ACC112 (cell line): ENCODE data around the gene DOLK.
A peak's percentile ranks its signal among the peaks of the same experiment; 100 is the strongest.

Experiments used
- H2AFZ ChIP-seq: fragments of 200-600 bp; sonication (generic); one replicate; pipeline ENCODE4 v1.6.0; 2017; ENCODE audit warnings: antibody characterized with exemption, low read length; ENCODE audit not compliant: unreplicated experiment
- H3K27ac ChIP-seq: fragments of 200-600 bp; sonication (generic); 2 replicates; pipeline ENCODE4 v1.5.1; 2014; ENCODE audit warnings: low read depth, mild to moderate bottlenecking, antibody characterized with exemption, low read length, moderate library complexity
- H3K27me3 ChIP-seq: fragments of 200-600 bp; sonication (generic); 2 replicates; pipeline ENCODE4 v1.6.1; 2014; ENCODE audit warnings: mild to moderate bottlenecking, antibody characterized with exemption, low read length, moderate library complexity, mixed read lengths; ENCODE audit not compliant: insufficient read depth
- H3K36me3 ChIP-seq: fragments of 200-600 bp; sonication (generic); 2 replicates; pipeline ENCODE4 v1.6.1; 2016; ENCODE audit warnings: mild to moderate bottlenecking, antibody characterized with exemption, low read length, moderate library complexity, mixed read lengths; ENCODE audit not compliant: insufficient read depth
- H3K4me1 ChIP-seq: fragments of 200-600 bp; sonication (generic); one replicate; pipeline ENCODE4 v1.6.1; 2016; ENCODE audit warnings: low read length, mixed read lengths; ENCODE audit not compliant: insufficient read depth, unreplicated experiment, control insufficient read depth
- H3K4me3 ChIP-seq: fragments of 200-600 bp; sonication (generic); 2 replicates; pipeline ENCODE4 v1.5.1; 2014; ENCODE audit warnings: mild to moderate bottlenecking, low read depth, low read length
- H3K79me2 ChIP-seq: fragments of 200-600 bp; sonication (generic); one replicate; pipeline ENCODE4 v1.6.0; 2016; ENCODE audit warnings: low read length; ENCODE audit not compliant: control insufficient read depth, unreplicated experiment, insufficient read depth

DOLK gene

GRCh38 chr9:128916745-128917144 lies 30.7 kb downstream of the DOLK start:
- H3K4me1 ChIP-seq = peaks cover 68% of the 10 kb centered on the region

DNA sequence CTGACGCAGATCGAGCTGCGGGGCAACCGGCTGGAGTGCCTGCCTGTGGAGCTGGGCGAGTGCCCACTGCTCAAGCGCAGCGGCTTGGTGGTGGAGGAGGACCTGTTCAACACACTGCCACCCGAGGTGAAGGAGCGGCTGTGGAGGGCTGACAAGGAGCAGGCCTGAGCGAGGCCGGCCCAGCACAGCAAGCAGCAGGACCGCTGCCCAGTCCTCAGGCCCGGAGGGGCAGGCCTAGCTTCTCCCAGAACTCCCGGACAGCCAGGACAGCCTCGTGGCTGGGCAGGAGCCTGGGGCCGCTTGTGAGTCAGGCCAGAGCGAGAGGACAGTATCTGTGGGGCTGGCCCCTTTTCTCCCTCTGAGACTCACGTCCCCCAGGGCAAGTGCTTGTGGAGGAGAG lies 31.2 kb downstream of the DOLK start:
- H3K27ac ChIP-seq = peak overlapping the region; percentile 56
- peaks cover 28% of the 10 kb centered on the region for H3K79me2 ChIP-seq
- H3K36me3 ChIP-seq = peaks cover 9% of the 10 kb centered on the region; the same call in 1 of the 2 replicates
- no peak overlapping the region for H3K4me3 ChIP-seq
- peaks cover 71% of the 10 kb centered on the region for H3K4me1 ChIP-seq
- H2AFZ ChIP-seq = no peak overlapping the region
- no peaks in the 10 kb centered on the region for H3K27me3 ChIP-seq

More at GRCh38 chr9:128916745-128917144, 30.7 kb downstream of the DOLK start:
- H3K27me3 ChIP-seq = no peaks in the 10 kb centered on the region
- H3K36me3 ChIP-seq = peaks cover 9% of the 10 kb centered on the region; the same call in 1 of the 2 replicates
- no peak overlapping the region for H2AFZ ChIP-seq
- peak overlapping the region; percentile 56 for H3K27ac ChIP-seq
- H3K4me3 ChIP-seq = no peak overlapping the region
- peaks cover 28% of the 10 kb centered on the region for H3K79me2 ChIP-seq

DNA sequence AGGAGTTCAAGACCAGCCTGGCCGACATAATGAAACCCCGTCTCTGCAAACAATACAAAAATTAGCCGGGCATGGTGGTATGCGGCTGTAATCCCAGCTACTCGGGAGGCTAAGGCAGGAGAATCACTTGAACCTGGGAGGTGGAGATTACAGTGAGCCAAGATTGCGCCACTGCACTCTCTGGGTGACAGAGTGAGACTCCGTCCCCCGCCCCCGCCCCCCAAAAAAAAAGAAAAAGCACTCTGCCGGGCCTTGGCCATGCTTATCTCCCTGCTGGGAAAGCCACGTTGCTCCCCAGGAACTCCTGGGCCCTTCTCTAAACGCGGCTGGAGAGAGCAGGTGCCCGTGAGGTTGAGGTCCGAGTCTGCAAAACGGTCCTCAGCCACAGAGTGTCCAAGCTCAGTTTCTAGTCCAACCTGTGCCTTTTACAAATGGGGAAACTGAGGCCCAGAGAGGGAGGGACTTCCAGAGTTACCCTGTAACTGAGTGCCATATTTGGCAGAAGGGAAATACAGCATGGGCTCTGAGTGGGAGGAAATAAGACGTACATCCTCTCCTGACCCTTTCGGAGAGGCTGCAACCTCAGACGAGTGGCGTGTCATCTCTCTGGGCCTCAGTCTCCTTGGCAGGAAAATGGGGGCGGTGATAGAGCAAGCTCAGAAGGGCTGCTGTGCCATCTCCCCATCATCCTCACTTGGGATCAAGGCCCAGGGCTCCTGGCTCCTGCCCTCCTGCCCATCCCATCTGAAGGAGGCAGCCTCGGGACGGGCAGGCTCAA lies 33.2 kb downstream of the DOLK start:
- Histone ChIP-seq H3K4me3 (no peak overlapping the region), H3K36me3 (peaks cover 17% of the 10 kb centered on the region; the same call in 1 of the 2 replicates), H3K27ac (no peak overlapping the region), H3K4me1 (peaks cover 65% of the 10 kb centered on the region), H2AFZ (no peak overlapping the region), H3K79me2 (peaks cover 28% of the 10 kb centered on the region), H3K27me3 (no peaks in the 10 kb centered on the region)

DNA sequence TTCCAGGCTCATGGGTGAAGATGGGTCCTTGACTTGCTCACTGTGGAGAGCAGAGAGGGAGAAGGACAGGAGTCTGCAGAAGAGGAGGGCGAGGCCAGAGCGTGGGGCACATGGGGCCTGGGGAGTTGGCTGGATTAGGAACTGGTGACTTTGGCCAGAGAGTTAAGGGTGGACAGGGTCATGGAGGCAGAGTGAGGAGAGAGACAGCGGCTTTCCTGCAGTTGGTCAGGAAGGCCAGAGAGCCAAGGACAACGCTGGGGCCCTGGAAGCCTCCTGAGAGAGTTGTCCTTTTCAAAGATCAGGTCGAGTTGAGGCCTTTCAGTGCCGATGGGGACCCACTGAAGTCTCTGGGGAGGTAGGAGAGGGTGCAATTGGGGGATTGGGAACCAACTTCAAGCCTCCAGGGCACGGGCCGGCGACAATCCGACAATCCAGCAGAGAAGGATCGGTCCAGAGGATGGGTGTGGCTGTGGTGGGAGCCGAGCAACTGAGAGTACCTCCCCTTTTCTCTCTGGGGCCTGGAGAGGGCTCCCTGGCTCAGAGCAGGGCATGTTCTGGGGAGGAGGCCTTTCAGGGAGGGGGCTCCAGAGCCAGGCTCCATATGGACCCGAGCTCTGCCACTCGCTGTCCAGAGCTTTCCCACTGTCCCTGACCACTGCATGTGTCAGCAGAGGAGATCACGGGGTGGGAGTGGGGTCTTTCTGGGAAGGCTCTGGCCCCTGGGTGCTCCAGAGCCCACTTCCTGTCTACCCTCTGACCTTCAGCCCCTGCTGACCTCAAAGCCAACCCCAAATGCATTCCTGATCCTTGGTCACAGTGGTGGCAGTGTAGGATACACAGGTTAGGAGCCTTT lies 34.1 kb downstream of the DOLK start:
- H3K27ac ChIP-seq = peak overlapping the region; percentile 87
- peaks cover 26% of the 10 kb centered on the region; the same call in 1 of the 2 replicates for H3K36me3 ChIP-seq
- no peaks in the 10 kb centered on the region for H3K27me3 ChIP-seq
- peaks cover 37% of the 10 kb centered on the region for H3K79me2 ChIP-seq
- peak overlapping the region; percentile 35; the same call in 1 of the 2 replicates for H3K4me3 ChIP-seq
- no peak overlapping the region for H2AFZ ChIP-seq
- H3K4me1 ChIP-seq = peaks cover 59% of the 10 kb centered on the region

- Histone ChIP-seq H3K4me1 (peaks cover 55% of the 10 kb centered on the region), H3K4me3 (peak overlapping the region; percentile 35; the same call in 1 of the 2 replicates), H3K27ac (peak overlapping the region; percentile 87), H3K27me3 (no peaks in the 10 kb centered on the region), H3K79me2 (peaks cover 39% of the 10 kb centered on the region), H3K36me3 (peaks cover 26% of the 10 kb centered on the region), H2AFZ (no peak overlapping the region)
These were observed 35.0 kb downstream of the DOLK start for GRCh38 chr9:128912270-128912853.

- no peak overlapping the region for H2AFZ ChIP-seq
- peak overlapping the region; percentile 87 for H3K27ac ChIP-seq
- peak overlapping the region; percentile 35; the same call in 1 of the 2 replicates for H3K4me3 ChIP-seq
- H3K4me1 ChIP-seq = peaks cover 48% of the 10 kb centered on the region
- H3K27me3 ChIP-seq = no peaks in the 10 kb centered on the region
- peaks cover 32% of the 10 kb centered on the region for H3K36me3 ChIP-seq
- H3K79me2 ChIP-seq = peaks cover 44% of the 10 kb centered on the region
These were observed 35.8 kb downstream of the DOLK start for GRCh38 chr9:128911529-128912035.

- H3K4me3 ChIP-seq = no peak overlapping the region
- H3K4me1 ChIP-seq = peaks cover 42% of the 10 kb centered on the region
- H3K27ac ChIP-seq = peak overlapping the region; percentile 87
- H3K36me3 ChIP-seq = peaks cover 32% of the 10 kb centered on the region
- no peak overlapping the region for H2AFZ ChIP-seq
- H3K79me2 ChIP-seq = peaks cover 48% of the 10 kb centered on the region
- H3K27me3 ChIP-seq = no peaks in the 10 kb centered on the region
These were observed 36.5 kb downstream of the DOLK start for GRCh38 chr9:128910906-128911305.

- Histone ChIP-seq H3K4me1 (peaks cover 37% of the 10 kb centered on the region), H2AFZ (no peak overlapping the region), H3K79me2 (peaks cover 51% of the 10 kb centered on the region), H3K36me3 (peaks cover 32% of the 10 kb centered on the region), H3K27ac (no peak overlapping the region), H3K27me3 (no peaks in the 10 kb centered on the region), H3K4me3 (no peak overlapping the region)
These were observed 37.5 kb downstream of the DOLK start for GRCh38 chr9:128909859-128910258.

GRCh38 chr9:128908372-128908771 lies 39.0 kb downstream of the DOLK start:
- H3K27ac ChIP-seq = no peak overlapping the region
- H3K27me3 ChIP-seq = no peaks in the 10 kb centered on the region
- peaks cover 40% of the 10 kb centered on the region for H3K4me1 ChIP-seq
- peaks cover 32% of the 10 kb centered on the region for H3K36me3 ChIP-seq
- no peak overlapping the region for H2AFZ ChIP-seq
- H3K4me3 ChIP-seq = no peak overlapping the region
- peaks cover 36% of the 10 kb centered on the region for H3K79me2 ChIP-seq

DNA sequence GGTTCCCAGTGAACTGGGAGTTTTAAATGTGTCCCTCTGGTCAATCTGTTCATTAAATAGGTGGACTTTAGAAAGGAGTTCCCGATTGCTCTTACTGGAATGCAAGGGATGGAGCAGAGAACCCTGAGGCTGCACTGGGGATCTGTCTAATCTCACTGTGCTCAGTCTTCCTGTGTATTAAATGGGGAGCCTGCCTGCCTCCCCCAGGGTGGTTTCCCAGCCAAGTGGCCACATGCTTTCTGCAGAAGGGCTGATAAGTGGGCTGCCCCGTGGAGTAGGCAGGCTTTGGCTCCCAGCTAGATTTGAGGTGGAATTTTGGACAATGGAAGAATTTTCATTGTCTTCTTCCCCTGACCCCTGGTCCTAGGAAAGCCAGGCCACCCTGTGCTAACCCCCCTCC lies 40.7 kb downstream of the DOLK start:
- H3K27ac ChIP-seq = no peak overlapping the region
- H3K4me1 ChIP-seq = peaks cover 34% of the 10 kb centered on the region
- peaks cover 31% of the 10 kb centered on the region for H3K79me2 ChIP-seq
- no peak overlapping the region for H3K4me3 ChIP-seq
- no peaks in the 10 kb centered on the region for H3K27me3 ChIP-seq
- peaks cover 32% of the 10 kb centered on the region for H3K36me3 ChIP-seq
- H2AFZ ChIP-seq = no peak overlapping the region
